Measurements from ENCODE around the gene MYOF.

MYOF gene

DNA sequence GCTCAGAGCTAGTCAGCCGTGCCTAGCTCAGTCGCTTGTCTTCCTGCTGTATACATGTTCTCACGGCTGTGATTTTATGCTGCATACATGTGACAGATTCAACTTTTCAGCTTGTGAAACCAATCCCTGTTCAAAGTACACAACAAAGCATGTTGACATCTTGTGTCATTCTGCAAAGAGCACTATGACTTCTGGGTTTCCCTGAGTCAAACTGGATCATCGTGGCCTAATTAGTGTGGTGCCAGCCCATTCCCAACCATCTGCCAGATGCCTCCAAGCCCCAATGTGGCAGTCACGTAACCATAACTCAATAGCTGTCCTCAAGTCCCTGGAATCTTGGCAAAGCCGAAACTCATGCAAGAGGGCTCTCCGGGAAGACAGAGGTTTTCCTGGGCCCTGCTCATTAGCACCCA, 144.8 kb downstream of the MYOF start:
- H3K18ac ChIP-seq (ENCODE audit: low read length) = no peak overlapping the region
- no peak overlapping the region for H3K14ac ChIP-seq (ENCODE audit: low read length)
- H2BK5ac ChIP-seq (ENCODE audit: low read depth, low read length, poor library complexity) = no peak overlapping the region
- no peaks in the 10 kb centered on the region for H3K79me2 ChIP-seq (ENCODE audit: control insufficient read depth, insufficient read depth, low read length, poor library complexity)
- no peak overlapping the region for H2BK12ac ChIP-seq (ENCODE audit: low read length)
- H4K91ac ChIP-seq (ENCODE audit: low read depth, low read length) = no peak overlapping the region
- H4K12ac ChIP-seq (ENCODE audit: low read depth, low read length) = no peak overlapping the region
- H3K4me2 ChIP-seq (ENCODE audit: low read length) = no peak overlapping the region
- H2AK5ac ChIP-seq (ENCODE audit: low read length) = no peak overlapping the region
- H3K23ac ChIP-seq (ENCODE audit: low read length) = no peak overlapping the region
- peaks cover 2% of the 10 kb centered on the region for H3K79me1 ChIP-seq (ENCODE audit: low read length)
- no peak overlapping the region for H2AFZ ChIP-seq (ENCODE audit: insufficient read depth, low read length, poor library complexity)
- DNase-seq = no peak
- no peaks in the 10 kb centered on the region for H3K9me3 ChIP-seq (ENCODE audit: insufficient read depth, low read depth, low read length)
- H3K4me3 ChIP-seq (ENCODE audit: low read depth, low read length) = no peak overlapping the region
- no CpG with 5 or more reads among the region's 7 CpGs for WGBS (ENCODE audit: extremely low coverage, insufficient coverage, insufficient read length)
- H3K4me1 ChIP-seq (ENCODE audit: control insufficient read depth in 1 of 2, insufficient read depth in 2 of 2, low read length in 2 of 2) = peaks cover 19 to 21% of the 10 kb centered on the region in 2 experiments
- no peak overlapping the region for H2BK120ac ChIP-seq (ENCODE audit: insufficient read depth, low read length, poor library complexity)
- H3K27ac ChIP-seq (ENCODE audit: low read depth, low read length) = no peak overlapping the region
- no peak overlapping the region for H3K9ac ChIP-seq (ENCODE audit: low read length)
- H3K27me3 ChIP-seq (ENCODE audit: insufficient read depth, low read length) = no peaks in the 10 kb centered on the region
- no peak overlapping the region for H3K4ac ChIP-seq (ENCODE audit: low read depth, low read length)
- peaks cover 13 to 34% of the 10 kb centered on the region in 2 experiments for H3K36me3 ChIP-seq (ENCODE audit: control insufficient read depth in 1 of 2, insufficient read depth in 2 of 2, low read length in 2 of 2)
- H4K8ac ChIP-seq (ENCODE audit: low read depth, low read length) = no peak overlapping the region

DNA sequence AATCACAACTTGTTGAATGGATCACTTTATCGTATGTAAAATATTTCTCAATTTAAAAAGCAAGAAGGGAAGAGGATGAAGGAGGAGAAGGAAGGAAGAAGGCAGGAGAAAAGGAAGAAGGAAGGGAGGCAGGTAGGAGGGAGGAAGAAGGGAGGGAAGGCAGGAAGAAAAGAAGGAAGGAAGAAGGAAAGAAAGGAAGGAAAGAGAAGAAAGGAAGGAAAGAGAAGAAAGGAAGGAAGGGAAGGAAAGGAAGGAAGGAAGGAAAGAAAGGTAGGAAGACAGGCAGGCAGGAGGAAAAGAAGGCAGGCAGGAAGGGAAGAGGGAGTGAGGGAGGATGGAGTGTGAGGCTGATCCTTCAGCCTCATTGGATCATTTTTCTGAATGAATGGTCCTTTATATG, 145.5 kb downstream of the MYOF start:
- Histone ChIP-seq H3K79me2 (ENCODE audit: control insufficient read depth, insufficient read depth, low read length, poor library complexity) (no peaks in the 10 kb centered on the region), H3K18ac (ENCODE audit: low read length) (no peak overlapping the region), H3K4me3 (ENCODE audit: low read depth, low read length) (no peak overlapping the region), H3K9ac (ENCODE audit: low read length) (no peak overlapping the region), H4K91ac (ENCODE audit: low read depth, low read length) (no peak overlapping the region), H3K14ac (ENCODE audit: low read length) (no peak overlapping the region), H3K9me3 (ENCODE audit: insufficient read depth, low read depth, low read length) (no peaks in the 10 kb centered on the region), H2AFZ (ENCODE audit: insufficient read depth, low read length, poor library complexity) (no peak overlapping the region), H3K23ac (ENCODE audit: low read length) (no peak overlapping the region), H2BK120ac (ENCODE audit: insufficient read depth, low read length, poor library complexity) (no peak overlapping the region), H2BK5ac (ENCODE audit: low read depth, low read length, poor library complexity) (no peak overlapping the region), H3K36me3 (ENCODE audit: control insufficient read depth in 1 of 2, insufficient read depth in 2 of 2, low read length in 2 of 2) (peaks cover 15 to 32% of the 10 kb centered on the region in 2 experiments), H3K79me1 (ENCODE audit: low read length) (peaks cover 2% of the 10 kb centered on the region), H3K27me3 (ENCODE audit: insufficient read depth, low read length) (no peaks in the 10 kb centered on the region), H3K4ac (ENCODE audit: low read depth, low read length) (no peak overlapping the region), H4K12ac (ENCODE audit: low read depth, low read length) (no peak overlapping the region), H4K8ac (ENCODE audit: low read depth, low read length) (no peak overlapping the region), H2AK5ac (ENCODE audit: low read length) (no peak overlapping the region), H3K4me1 (ENCODE audit: control insufficient read depth in 1 of 2, insufficient read depth in 2 of 2, low read length in 2 of 2) (peaks cover 19 to 21% of the 10 kb centered on the region in 2 experiments), H2BK12ac (ENCODE audit: low read length) (no peak overlapping the region), H3K4me2 (ENCODE audit: low read length) (no peak overlapping the region), H3K27ac (ENCODE audit: low read depth, low read length) (no peak overlapping the region)
- no CpG with 5 or more reads among the region's 1 CpG for WGBS (ENCODE audit: extremely low coverage, insufficient coverage, insufficient read length)
- no peak for DNase-seq

DNA sequence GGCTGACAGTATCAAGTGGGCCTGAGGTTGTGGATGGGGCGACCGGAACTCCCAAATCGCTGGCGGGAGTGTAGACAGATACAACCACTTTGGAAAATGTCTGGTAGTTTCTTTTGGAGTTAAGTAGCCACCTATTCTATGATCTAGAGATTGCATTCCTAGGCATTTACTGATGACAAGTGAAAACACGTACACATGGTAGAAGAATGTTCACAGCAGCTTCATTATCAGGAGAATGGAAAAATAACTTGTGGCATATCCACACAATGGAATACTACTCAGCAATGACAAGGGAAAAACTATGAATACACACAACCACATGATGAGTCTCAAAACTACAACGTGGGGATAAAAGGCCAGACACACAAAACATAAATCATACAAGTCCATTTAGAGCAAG, 146.0 kb downstream of the MYOF start:
- peaks cover 19 to 21% of the 10 kb centered on the region in 2 experiments for H3K4me1 ChIP-seq (ENCODE audit: control insufficient read depth in 1 of 2, insufficient read depth in 2 of 2, low read length in 2 of 2)
- no peak overlapping the region for H3K27ac ChIP-seq (ENCODE audit: low read depth, low read length)
- no peak overlapping the region for H3K14ac ChIP-seq (ENCODE audit: low read length)
- H3K27me3 ChIP-seq (ENCODE audit: insufficient read depth, low read length) = no peaks in the 10 kb centered on the region
- no peak overlapping the region for H3K23ac ChIP-seq (ENCODE audit: low read length)
- no peak overlapping the region for H3K18ac ChIP-seq (ENCODE audit: low read length)
- no peak overlapping the region for H2BK5ac ChIP-seq (ENCODE audit: low read depth, low read length, poor library complexity)
- H4K8ac ChIP-seq (ENCODE audit: low read depth, low read length) = no peak overlapping the region
- no peak overlapping the region for H3K4me3 ChIP-seq (ENCODE audit: low read depth, low read length)
- H2AK5ac ChIP-seq (ENCODE audit: low read length) = no peak overlapping the region
- no peak overlapping the region for H4K12ac ChIP-seq (ENCODE audit: low read depth, low read length)
- H3K36me3 ChIP-seq (ENCODE audit: control insufficient read depth in 1 of 2, insufficient read depth in 2 of 2, low read length in 2 of 2) = peaks cover 19 to 35% of the 10 kb centered on the region in 2 experiments
- H2AFZ ChIP-seq (ENCODE audit: insufficient read depth, low read length, poor library complexity) = no peak overlapping the region
- H2BK120ac ChIP-seq (ENCODE audit: insufficient read depth, low read length, poor library complexity) = no peak overlapping the region
- peak; percentile 7 to 64 for DNase-seq
- H2BK12ac ChIP-seq (ENCODE audit: low read length) = no peak overlapping the region
- no peak overlapping the region for H3K9ac ChIP-seq (ENCODE audit: low read length)
- H3K4ac ChIP-seq (ENCODE audit: low read depth, low read length) = no peak overlapping the region
- no CpG with 5 or more reads among the region's 6 CpGs for WGBS (ENCODE audit: extremely low coverage, insufficient coverage, insufficient read length)
- H3K9me3 ChIP-seq (ENCODE audit: insufficient read depth, low read depth, low read length) = no peaks in the 10 kb centered on the region
- no peak overlapping the region for H4K91ac ChIP-seq (ENCODE audit: low read depth, low read length)
- no peaks in the 10 kb centered on the region for H3K79me2 ChIP-seq (ENCODE audit: control insufficient read depth, insufficient read depth, low read length, poor library complexity)
- peaks cover 2% of the 10 kb centered on the region for H3K79me1 ChIP-seq (ENCODE audit: low read length)
- no peak overlapping the region for H3K4me2 ChIP-seq (ENCODE audit: low read length)

DNA sequence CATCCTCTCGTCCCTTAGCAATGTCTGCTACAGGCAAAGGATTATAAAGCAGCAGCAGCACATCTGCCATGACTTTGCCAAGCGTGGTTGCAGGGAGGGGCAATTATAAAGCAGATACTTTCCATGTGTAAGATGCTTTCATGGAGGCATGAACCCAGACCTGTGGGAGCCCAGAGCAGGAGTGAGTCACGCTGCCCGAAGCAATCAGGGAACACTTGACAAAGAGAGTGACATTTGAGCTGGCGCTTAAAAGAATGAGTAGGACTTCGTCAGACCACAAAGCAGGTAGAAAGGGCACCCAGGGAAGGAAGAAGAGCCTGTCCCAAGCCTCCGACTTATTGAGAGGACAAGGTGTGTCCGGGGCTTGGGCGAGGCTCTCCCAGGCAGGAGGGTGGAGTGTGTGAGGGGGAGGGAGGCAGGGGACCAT, 147.2 kb downstream of the MYOF start:
- Histone ChIP-seq H3K27me3 (ENCODE audit: insufficient read depth, low read length) (no peaks in the 10 kb centered on the region), H3K18ac (ENCODE audit: low read length) (no peak overlapping the region), H4K91ac (ENCODE audit: low read depth, low read length) (no peak overlapping the region), H3K4me1 (ENCODE audit: control insufficient read depth in 1 of 2, insufficient read depth in 2 of 2, low read length in 2 of 2) (peaks cover 19 to 21% of the 10 kb centered on the region in 2 experiments), H3K4ac (ENCODE audit: low read depth, low read length) (no peak overlapping the region), H4K8ac (ENCODE audit: low read depth, low read length) (no peak overlapping the region), H2AFZ (ENCODE audit: insufficient read depth, low read length, poor library complexity) (no peak overlapping the region), H3K79me2 (ENCODE audit: control insufficient read depth, insufficient read depth, low read length, poor library complexity) (no peaks in the 10 kb centered on the region), H3K79me1 (ENCODE audit: low read length) (peaks cover 2% of the 10 kb centered on the region), H4K12ac (ENCODE audit: low read depth, low read length) (no peak overlapping the region), H3K4me2 (ENCODE audit: low read length) (no peak overlapping the region), H2AK5ac (ENCODE audit: low read length) (no peak overlapping the region), H3K36me3 (ENCODE audit: control insufficient read depth in 1 of 2, insufficient read depth in 2 of 2, low read length in 2 of 2) (peaks cover 25 to 38% of the 10 kb centered on the region in 2 experiments), H2BK5ac (ENCODE audit: low read depth, low read length, poor library complexity) (no peak overlapping the region), H3K9ac (ENCODE audit: low read length) (no peak overlapping the region), H3K27ac (ENCODE audit: low read depth, low read length) (peak overlapping the region; percentile 3), H3K9me3 (ENCODE audit: insufficient read depth, low read depth, low read length) (no peaks in the 10 kb centered on the region), H3K4me3 (ENCODE audit: low read depth, low read length) (no peak overlapping the region), H2BK120ac (ENCODE audit: insufficient read depth, low read length, poor library complexity) (no peak overlapping the region), H3K14ac (ENCODE audit: low read length) (no peak overlapping the region), H3K23ac (ENCODE audit: low read length) (no peak overlapping the region), H2BK12ac (ENCODE audit: low read length) (no peak overlapping the region)
- DNase-seq = peak; percentile 97
- WGBS (ENCODE audit: extremely low coverage, insufficient coverage, insufficient read length) = no CpG with 5 or more reads among the region's 9 CpGs

Data from trophoblast cell (in vitro differentiated cells and primary cell).